Upper lobe of left lung (tissue), 4 donors: Measurements from ENCODE around the gene SH3TC2.

ENCODE experiments used
- CTCF ChIP-seq, 6 experiments: fragments of 450-650 bp in 4 of 6; fragments of 200-600 bp in 2 of 6; sonication (generic) in 2 of 6; IDR thresholded peaks; one replicate each; pipeline ENCODE4 v1.5.1; 2016 to 2019; ENCODE audit warnings: antibody characterized with exemption in 6 of 6
- POLR2AphosphoS5 ChIP-seq, 2 donors: sonication (generic); formaldehyde crosslinking; IDR thresholded peaks; one replicate each; pipeline ENCODE4 v1.5.1; 2017; ENCODE audit warnings: antibody characterized with exemption in 2 of 2

- TF ChIP-seq CTCF (IDR thresholded peaks at IDR 0.05): no peak
- no peak for TF ChIP-seq POLR2AphosphoS5 (IDR thresholded peaks at IDR 0.05)
Observed at GRCh38 chr5:149072791-149073190, 9.9 kb upstream of the SH3TC2 start.
